Mesenchymal stem cell (in vitro differentiated cells and primary cell): ENCODE results near the gene PXMP4.
A peak's percentile ranks its signal among the peaks of the same experiment; 100 is the strongest.

Experiments
- DNase-seq: peaks from one replicate; pipeline ENCODE4 v3.0.0-alpha.2; 2013
- H2AFZ ChIP-seq: one replicate; pipeline ENCODE4 v1.6.1; 2013; ENCODE audit warnings: low read depth, mild to moderate bottlenecking, control low read depth, inconsistent platforms, low read length, moderate library complexity
- H2AK5ac ChIP-seq: 2 replicates; pipeline ENCODE4 v1.6.1; 2013; ENCODE audit warnings: low read length, moderate library complexity, mild to moderate bottlenecking, inconsistent platforms; ENCODE audit not compliant: severe bottlenecking
- H2BK120ac ChIP-seq: one replicate; pipeline ENCODE4 v1.6.1; 2013; ENCODE audit warnings: low read depth, mild to moderate bottlenecking, inconsistent platforms, low read length, moderate library complexity
- H2BK12ac ChIP-seq, 2 experiments: one replicate each; pipeline ENCODE4 v1.6.1; 2013; ENCODE audit warnings: inconsistent platforms in 2 of 2, low read length in 2 of 2, mild to moderate bottlenecking in 2 of 2, moderate library complexity in 2 of 2, control low read depth in 1 of 2
- H2BK15ac ChIP-seq: one replicate; pipeline ENCODE4 v1.6.1; 2013; ENCODE audit warnings: mild to moderate bottlenecking, low read depth, inconsistent platforms; ENCODE audit not compliant: poor library complexity, severe bottlenecking
- H2BK5ac ChIP-seq: 2 replicates; pipeline ENCODE4 v1.6.1; 2013; ENCODE audit warnings: low read depth, mild to moderate bottlenecking, low read length, control low read depth, inconsistent platforms; ENCODE audit not compliant: poor library complexity, severe bottlenecking
- H3K14ac ChIP-seq, 2 experiments: one replicate each; pipeline ENCODE4 v1.6.1; 2013; ENCODE audit warnings: inconsistent platforms in 2 of 2, low read length in 2 of 2, control low read depth in 1 of 2, mild to moderate bottlenecking in 1 of 2, moderate library complexity in 1 of 2
- H3K18ac ChIP-seq, 2 experiments: one replicate each; pipeline ENCODE4 v1.6.1; 2013; ENCODE audit warnings: inconsistent platforms in 2 of 2, low read length in 2 of 2, control low read depth in 1 of 2, low read depth in 1 of 2, mild to moderate bottlenecking in 1 of 2
- H3K23ac ChIP-seq, 2 experiments: one replicate each; pipeline ENCODE4 v1.6.1; 2013; ENCODE audit warnings: inconsistent platforms in 2 of 2, low read length in 2 of 2, mild to moderate bottlenecking in 2 of 2, moderate library complexity in 2 of 2, control low read depth in 1 of 2
- H3K27ac ChIP-seq: 2 replicates; pipeline ENCODE4 v1.5.1; 2013; ENCODE audit warnings: mild to moderate bottlenecking, moderate library complexity, low read length, control low read depth, inconsistent platforms; ENCODE audit not compliant: poor library complexity, severe bottlenecking
- H3K27me3 ChIP-seq, 2 experiments: 2 replicates each; pipeline versions ENCODE4 v1.6.1 to v1.7.0; 2013; ENCODE audit warnings: low read length in 2 of 2, mild to moderate bottlenecking in 2 of 2, moderate library complexity in 2 of 2, control low read depth in 1 of 2, inconsistent platforms in 1 of 2; ENCODE audit not compliant: control insufficient read depth in 1 of 2, insufficient read depth in 1 of 2
- H3K36me3 ChIP-seq, 2 experiments: 2 replicates each; pipeline versions ENCODE4 v1.6.1 to v1.7.0; 2013; ENCODE audit warnings: low read length in 2 of 2, control low read depth in 1 of 2, inconsistent platforms in 1 of 2, low read depth in 1 of 2, mild to moderate bottlenecking in 1 of 2; ENCODE audit not compliant: insufficient read depth in 2 of 2, control insufficient read depth in 1 of 2
- H3K4ac ChIP-seq, 2 experiments: one replicate each; pipeline ENCODE4 v1.6.1; 2013; ENCODE audit warnings: inconsistent platforms in 2 of 2, low read length in 2 of 2, mild to moderate bottlenecking in 2 of 2, moderate library complexity in 2 of 2, control low read depth in 1 of 2, low read depth in 1 of 2
- H3K4me1 ChIP-seq: 2 replicates; pipeline ENCODE4 v1.6.1; 2013; ENCODE audit warnings: low read depth, low read length, control low read depth; ENCODE audit not compliant: control insufficient read depth, insufficient read depth
- H3K4me2 ChIP-seq: 2 replicates; pipeline ENCODE4 v1.6.1; 2013; ENCODE audit warnings: low read length, mild to moderate bottlenecking, inconsistent platforms; ENCODE audit not compliant: poor library complexity, severe bottlenecking
- H3K4me3 ChIP-seq, 2 experiments: 2 replicates each; pipeline versions ENCODE4 v1.5.1 to v1.7.0; 2013; ENCODE audit warnings: low read length in 2 of 2, mild to moderate bottlenecking in 2 of 2, control low read depth in 1 of 2, low read depth in 1 of 2; ENCODE audit not compliant: insufficient read depth in 1 of 2
- H3K79me1 ChIP-seq: replicated peaks from 2 replicates; pipeline ENCODE4 v1.6.1; 2013; ENCODE audit warnings: mild to moderate bottlenecking, control low read depth, low read length, inconsistent platforms; ENCODE audit not compliant: poor library complexity, severe bottlenecking
- H3K9ac ChIP-seq: 2 replicates; pipeline ENCODE4 v1.7.0; 2013; ENCODE audit warnings: mild to moderate bottlenecking, low read length, moderate library complexity
- H3K9me3 ChIP-seq: 2 replicates; pipeline ENCODE4 v1.7.0; 2013; ENCODE audit warnings: mild to moderate bottlenecking, low read length; ENCODE audit not compliant: control insufficient read depth
- H4K8ac ChIP-seq: one replicate; pipeline ENCODE4 v1.6.1; 2013; ENCODE audit warnings: inconsistent platforms, mild to moderate bottlenecking, low read length, moderate library complexity
- H4K91ac ChIP-seq: one replicate; pipeline ENCODE4 v1.6.1; 2013; ENCODE audit warnings: mild to moderate bottlenecking, low read length, inconsistent platforms
- WGBS: methylation state at CpG from one replicate; pipeline ENCODE4 v1.1.7; 2013; ENCODE audit warnings: mixed read lengths; 5-methylcytosine and 5-hydroxymethylcytosine counted together

PXMP4 gene

DNA sequence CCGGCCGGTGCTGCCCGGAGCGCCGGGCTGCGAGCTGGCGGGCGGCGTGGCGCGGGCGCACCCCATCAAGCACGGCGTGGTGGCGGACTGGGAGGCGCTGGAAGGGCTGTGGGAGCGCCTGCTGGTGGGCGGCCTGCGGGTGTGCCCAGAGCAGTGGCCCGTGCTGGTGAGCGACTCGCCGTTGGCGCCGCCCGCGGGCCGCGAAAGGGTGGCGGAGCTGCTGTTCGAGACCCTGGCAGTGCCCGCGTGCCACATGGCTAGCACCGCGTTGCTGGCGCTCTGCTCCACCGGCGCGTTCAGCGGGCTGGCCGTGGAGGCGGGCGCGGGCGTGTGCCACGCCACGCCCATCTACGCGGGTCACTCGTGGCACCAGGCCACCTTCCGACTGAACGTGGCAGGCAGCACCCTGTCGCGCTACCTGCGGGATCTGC lies 52.9 kb downstream of the PXMP4 start:
- 98% methylated on average over 55 of the region's 55 CpGs for WGBS
- H2BK120ac ChIP-seq: no peak overlapping the region
- no peak overlapping the region for H4K91ac ChIP-seq
- H2BK15ac ChIP-seq: no peak overlapping the region
- peak overlapping the region in 1 of 2 experiments; percentile 75 for H3K4me3 ChIP-seq
- H3K9ac ChIP-seq: peak overlapping the region; percentile 87
- no peak overlapping the region for H3K4me2 ChIP-seq
- no peak overlapping the region for H3K4ac ChIP-seq
- H3K14ac ChIP-seq: no peak overlapping the region
- no peak overlapping the region for H3K27ac ChIP-seq
- no peak overlapping the region for H3K23ac ChIP-seq
- peaks cover 39 to 65% of the 10 kb centered on the region in 2 experiments for H3K36me3 ChIP-seq
- H3K27me3 ChIP-seq: no peaks in the 10 kb centered on the region
- H3K79me1 ChIP-seq: peaks cover 33% of the 10 kb centered on the region
- H2AK5ac ChIP-seq: no peak overlapping the region
- no peak overlapping the region for H3K18ac ChIP-seq
- H2AFZ ChIP-seq: no peak overlapping the region
- no peak for DNase-seq
- peaks cover 57% of the 10 kb centered on the region for H3K4me1 ChIP-seq
- no peak overlapping the region for H2BK12ac ChIP-seq
- no peak overlapping the region for H2BK5ac ChIP-seq
- H3K9me3 ChIP-seq: no peaks in the 10 kb centered on the region
- no peak overlapping the region for H4K8ac ChIP-seq

DNA sequence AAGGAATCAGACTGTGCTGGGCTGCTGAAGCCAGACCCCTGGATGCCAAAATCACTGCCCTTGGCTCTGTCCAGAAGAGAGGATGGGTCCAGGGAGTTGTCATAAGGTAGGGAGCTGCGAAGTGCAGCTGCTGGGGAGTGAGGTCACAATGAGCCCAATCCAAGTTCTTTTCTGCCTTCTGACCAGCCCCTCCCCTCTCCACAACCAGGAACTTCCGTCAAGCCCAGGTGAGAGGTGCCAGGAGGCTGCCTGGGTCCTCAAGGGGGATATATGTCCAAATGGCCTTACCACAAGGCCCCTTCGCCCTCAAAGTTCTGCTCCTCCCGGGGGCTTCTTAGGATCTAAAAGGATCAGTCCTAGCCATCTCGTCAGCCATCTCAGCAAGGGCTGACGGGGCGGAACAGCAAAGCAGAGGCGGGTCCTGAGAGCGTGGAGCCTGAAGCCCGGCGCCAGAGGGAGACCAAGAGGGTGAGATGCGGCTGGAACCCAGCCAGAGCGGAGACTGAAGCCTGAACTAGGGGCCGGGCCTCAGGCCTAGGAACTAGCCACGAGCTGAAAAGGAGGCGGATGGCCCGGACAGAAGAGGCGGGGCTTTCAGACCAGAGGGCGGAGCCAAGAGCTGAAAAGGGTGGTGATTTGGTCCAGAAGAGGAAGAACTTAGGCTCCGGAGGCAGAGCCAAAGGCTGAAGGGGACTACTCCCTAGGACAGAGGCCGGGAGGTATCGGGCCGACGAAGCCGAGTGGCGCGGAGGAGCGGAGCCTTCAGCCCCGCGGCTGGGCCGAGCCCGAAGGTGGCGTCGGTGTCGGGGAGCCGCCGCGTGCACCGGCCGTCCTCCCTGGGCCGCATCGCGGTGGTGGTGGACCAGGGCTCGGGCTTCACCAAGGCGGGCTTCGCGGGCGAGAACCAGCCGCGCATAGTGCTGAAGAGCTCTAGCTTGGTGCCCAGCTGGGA lies 53.5 kb downstream of the PXMP4 start, which contains the start of gene ACTL10:
ACTL10 (plus strand) TSS at position 651 of the 952 bp plus-strand sequence. CDS start 555 bp downstream, outside the sequence.
- Histone ChIP-seq H3K4me1 (peaks cover 53% of the 10 kb centered on the region), H3K27me3 (no peaks in the 10 kb centered on the region), H3K9me3 (no peaks in the 10 kb centered on the region), H3K4ac (peak within 1 kb of the TSS in 1 of 2 experiments; percentile 21), H3K79me1 (peaks cover 36% of the 10 kb centered on the region), H3K36me3 (peaks cover 33 to 61% of the 10 kb centered on the region in 2 experiments), H2BK120ac (no peak within 1 kb of the TSS), H2AK5ac (no peak within 1 kb of the TSS), H3K4me3 (peak within 1 kb of the TSS in 1 of 2 experiments; percentile 75), H3K4me2 (no peak within 1 kb of the TSS), H2BK5ac (no peak within 1 kb of the TSS), H3K23ac (no peak within 1 kb of the TSS), H2BK15ac (peak within 1 kb of the TSS; percentile 12), H4K91ac (no peak within 1 kb of the TSS), H3K9ac (peak within 1 kb of the TSS; percentile 87), H3K27ac (no peak within 1 kb of the TSS), H3K14ac (no peak within 1 kb of the TSS), H3K18ac (no peak within 1 kb of the TSS), H4K8ac (no peak within 1 kb of the TSS), H2AFZ (no peak within 1 kb of the TSS), H2BK12ac (no peak within 1 kb of the TSS)
- WGBS: 95% methylated on average over 50 of the region's 50 CpGs
- DNase-seq: no peak

DNA sequence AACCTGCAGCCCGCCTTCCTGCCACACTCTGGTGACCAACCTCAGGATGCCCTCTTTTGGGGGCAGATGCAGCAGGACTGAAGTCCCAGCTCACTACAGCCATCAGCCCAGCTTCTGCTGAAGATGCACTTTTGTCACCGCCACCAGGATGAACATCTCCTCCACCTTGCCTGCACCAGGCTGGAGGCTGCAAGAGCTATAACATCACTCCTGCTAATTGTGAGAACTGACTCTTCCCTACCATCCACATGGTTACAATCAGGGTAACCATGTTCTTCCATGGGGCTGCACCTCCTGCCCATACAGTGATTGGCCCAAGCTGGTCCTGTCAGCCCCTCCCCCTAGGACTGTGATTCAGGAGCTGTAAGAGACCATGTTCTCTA lies 55.4 kb downstream of the PXMP4 start:
- WGBS: 97% methylated on average over 2 of the region's 2 CpGs
- peak; percentile 22 for DNase-seq
- H3K23ac ChIP-seq: no peak overlapping the region
- peaks cover 15 to 58% of the 10 kb centered on the region in 2 experiments for H3K36me3 ChIP-seq
- no peak overlapping the region for H2BK15ac ChIP-seq
- no peak overlapping the region for H2BK120ac ChIP-seq
- H4K8ac ChIP-seq: peak overlapping the region; percentile 82
- no peak overlapping the region for H3K4me2 ChIP-seq
- H3K27ac ChIP-seq: no peak overlapping the region
- H2AFZ ChIP-seq: no peak overlapping the region
- H3K14ac ChIP-seq: no peak overlapping the region
- H3K79me1 ChIP-seq: peaks cover 42% of the 10 kb centered on the region
- peak overlapping the region; percentile 75 for H2AK5ac ChIP-seq
- no peak overlapping the region for H3K4ac ChIP-seq
- peak overlapping the region in 1 of 2 experiments; percentile 12 for H2BK12ac ChIP-seq
- H3K18ac ChIP-seq: no peak overlapping the region
- H2BK5ac ChIP-seq: no peak overlapping the region
- peak overlapping the region; percentile 14 for H4K91ac ChIP-seq
- no peaks in the 10 kb centered on the region for H3K27me3 ChIP-seq
- peaks cover 35% of the 10 kb centered on the region for H3K4me1 ChIP-seq
- H3K4me3 ChIP-seq: no peak overlapping the region
- H3K9ac ChIP-seq: no peak overlapping the region
- H3K9me3 ChIP-seq: no peaks in the 10 kb centered on the region

DNA sequence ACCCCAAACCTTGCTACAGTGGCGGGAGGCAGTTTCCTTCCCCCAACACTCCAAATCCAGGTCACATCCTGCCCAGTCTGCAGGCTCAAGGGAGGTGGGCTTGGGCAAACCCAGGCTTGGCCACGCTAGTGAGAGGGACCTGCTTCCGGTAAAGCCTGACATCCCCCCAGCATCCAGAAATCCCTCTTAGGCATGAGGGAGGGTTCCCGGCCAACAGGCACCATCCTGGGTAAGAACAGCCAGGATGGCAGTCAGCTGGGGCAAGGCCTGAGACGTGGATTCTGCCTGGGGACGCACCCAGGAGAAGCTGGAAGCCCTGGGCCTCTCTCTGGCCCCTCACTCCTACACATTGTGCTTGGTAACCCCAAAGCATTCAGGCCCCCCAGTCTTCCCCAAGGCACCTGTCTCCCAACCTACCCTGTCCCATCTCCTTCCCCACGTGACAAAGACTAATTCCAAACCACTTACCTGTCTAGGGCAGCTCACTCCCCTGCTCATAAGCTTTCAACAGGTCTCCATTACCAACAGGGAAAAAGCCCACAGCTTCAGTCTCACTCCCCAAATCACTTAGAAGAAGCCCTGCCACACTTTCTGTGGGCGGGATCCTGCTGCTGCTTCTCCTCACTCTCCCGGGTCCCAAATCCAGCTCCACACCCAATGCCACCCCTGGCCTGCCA lies 55.9 kb downstream of the PXMP4 start:
- peaks cover 13 to 59% of the 10 kb centered on the region in 2 experiments for H3K36me3 ChIP-seq

More for the DNA sequence above, 55.9 kb downstream of the PXMP4 start:
- peaks cover 43% of the 10 kb centered on the region for H3K79me1 ChIP-seq
- peak overlapping the region; percentile 65 for H4K91ac ChIP-seq
- peak overlapping the region; percentile 96 for H4K8ac ChIP-seq
- H3K27me3 ChIP-seq: no peaks in the 10 kb centered on the region
- H2BK5ac ChIP-seq: peak overlapping the region; percentile 8
- WGBS: 55% methylated on average over 9 of the region's 9 CpGs
- DNase-seq: no peak
- H3K4me2 ChIP-seq: peak overlapping the region; percentile 92
- H2AFZ ChIP-seq: peak overlapping the region; percentile 90
- H3K4me1 ChIP-seq: peaks cover 30% of the 10 kb centered on the region
- peak overlapping the region in 1 of 2 experiments; percentile 93 for H3K14ac ChIP-seq
- peak overlapping the region; percentile 75 for H2AK5ac ChIP-seq
- peak overlapping the region; percentile 96 for H2BK120ac ChIP-seq
- peak overlapping the region in 1 of 2 experiments; percentile 68 for H2BK12ac ChIP-seq
- peak overlapping the region in 1 of 2 experiments; percentile 88 for H3K23ac ChIP-seq
- peak overlapping the region; percentile 81 to 95 for H3K18ac ChIP-seq
- H3K4me3 ChIP-seq: peak overlapping the region; percentile 78 to 88
- peak overlapping the region; percentile 79 to 99 for H3K4ac ChIP-seq
- H3K27ac ChIP-seq: peak overlapping the region; percentile 84
- H2BK15ac ChIP-seq: no peak overlapping the region
- H3K9ac ChIP-seq: peak overlapping the region; percentile 94
- H3K9me3 ChIP-seq: no peaks in the 10 kb centered on the region
